HG02763 (cell line): ENCODE measurements around the gene FBXO17.
"Not testable (repeated sequence)": the region's sequence is repeated elsewhere in the genome, so short reads cannot be mapped to it uniquely, and the experiment has no call there.

ENCODE experiments used
- ATAC-seq: cut with Tn5 transposase; IDR thresholded peaks from one replicate; pipeline ENCODE4 v1.9.1; 2021; ENCODE audit warnings: mild to moderate bottlenecking, moderate library complexity; ENCODE audit not compliant: unreplicated experiment

The FBXO17 gene

DNA sequence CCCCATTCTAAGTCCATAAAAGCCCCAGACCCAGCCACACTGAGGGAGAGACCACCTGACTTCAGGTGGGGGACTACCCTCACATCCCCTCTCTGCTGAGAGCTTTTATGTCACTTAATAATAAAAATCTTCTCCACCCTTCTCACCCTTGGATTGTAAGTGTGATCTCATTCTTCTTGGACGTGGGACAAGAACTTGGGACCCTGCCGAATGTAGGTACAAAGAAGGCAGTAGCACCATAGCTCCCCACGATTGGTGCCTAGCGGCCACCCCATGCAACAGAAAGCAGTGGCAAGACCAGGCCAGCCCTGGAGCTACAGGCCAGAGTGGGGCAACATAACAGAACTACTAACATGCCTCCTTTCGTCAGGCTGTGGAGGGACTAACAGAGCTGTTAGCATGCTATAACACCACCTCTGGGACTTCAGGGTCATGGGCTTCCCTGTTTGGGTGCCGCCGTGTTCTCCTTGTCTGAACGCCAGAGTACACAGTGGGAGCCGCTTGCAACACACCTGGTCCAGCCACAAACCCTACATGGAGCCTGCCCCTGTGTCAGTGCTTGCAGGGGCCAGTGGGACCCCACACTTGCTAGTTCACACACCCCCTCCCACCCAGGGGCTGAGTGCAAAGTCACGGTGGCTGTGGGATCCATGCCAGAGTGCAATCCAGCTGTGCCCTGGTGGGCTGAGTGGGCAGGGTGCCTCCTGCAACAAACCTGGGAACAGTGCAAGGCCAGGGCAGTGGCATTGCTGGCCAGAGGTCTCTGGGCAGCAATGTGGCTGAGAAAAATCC lies 5.2 kb upstream of the FBXO17 start:
- no peak for ATAC-seq

DNA sequence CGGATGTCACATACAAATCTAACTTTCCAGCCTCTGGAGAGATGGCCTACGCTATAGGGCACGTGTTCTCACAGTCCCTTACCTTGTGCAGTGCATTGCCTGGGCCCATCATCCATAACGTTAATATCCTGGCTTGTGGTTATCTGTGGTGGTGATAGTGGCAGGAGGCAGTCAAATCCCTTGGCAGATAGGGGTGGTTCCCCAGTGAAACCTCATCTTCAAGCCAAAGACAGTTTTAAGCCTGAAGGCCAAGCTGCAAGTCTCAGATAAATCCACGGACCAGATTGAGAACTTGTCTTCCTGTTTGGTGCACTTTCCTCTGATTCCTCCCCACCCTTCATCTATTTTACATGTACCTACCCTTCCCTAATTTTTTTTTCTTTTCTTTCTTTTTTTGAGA lies 4.3 kb upstream of the FBXO17 start:
- no peak for ATAC-seq

DNA sequence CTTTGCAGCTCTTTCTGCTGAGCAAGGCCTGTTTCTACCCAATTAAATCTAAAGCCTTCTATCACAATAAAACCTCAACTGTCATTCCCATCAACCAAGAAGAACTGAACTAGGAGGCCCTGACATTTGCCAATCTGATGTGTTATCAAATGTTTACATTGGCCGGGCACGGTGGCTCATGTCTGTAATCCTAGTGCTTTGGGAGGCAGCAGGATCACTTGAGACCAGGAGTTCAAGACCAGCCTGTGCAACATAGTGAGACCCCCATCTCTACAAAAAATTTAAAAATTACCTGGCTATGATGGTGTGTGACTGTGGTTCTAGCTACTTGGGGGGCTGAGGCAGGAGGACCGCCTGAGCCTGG lies 2.8 kb upstream of the FBXO17 start:
- ATAC-seq = no peak

DNA sequence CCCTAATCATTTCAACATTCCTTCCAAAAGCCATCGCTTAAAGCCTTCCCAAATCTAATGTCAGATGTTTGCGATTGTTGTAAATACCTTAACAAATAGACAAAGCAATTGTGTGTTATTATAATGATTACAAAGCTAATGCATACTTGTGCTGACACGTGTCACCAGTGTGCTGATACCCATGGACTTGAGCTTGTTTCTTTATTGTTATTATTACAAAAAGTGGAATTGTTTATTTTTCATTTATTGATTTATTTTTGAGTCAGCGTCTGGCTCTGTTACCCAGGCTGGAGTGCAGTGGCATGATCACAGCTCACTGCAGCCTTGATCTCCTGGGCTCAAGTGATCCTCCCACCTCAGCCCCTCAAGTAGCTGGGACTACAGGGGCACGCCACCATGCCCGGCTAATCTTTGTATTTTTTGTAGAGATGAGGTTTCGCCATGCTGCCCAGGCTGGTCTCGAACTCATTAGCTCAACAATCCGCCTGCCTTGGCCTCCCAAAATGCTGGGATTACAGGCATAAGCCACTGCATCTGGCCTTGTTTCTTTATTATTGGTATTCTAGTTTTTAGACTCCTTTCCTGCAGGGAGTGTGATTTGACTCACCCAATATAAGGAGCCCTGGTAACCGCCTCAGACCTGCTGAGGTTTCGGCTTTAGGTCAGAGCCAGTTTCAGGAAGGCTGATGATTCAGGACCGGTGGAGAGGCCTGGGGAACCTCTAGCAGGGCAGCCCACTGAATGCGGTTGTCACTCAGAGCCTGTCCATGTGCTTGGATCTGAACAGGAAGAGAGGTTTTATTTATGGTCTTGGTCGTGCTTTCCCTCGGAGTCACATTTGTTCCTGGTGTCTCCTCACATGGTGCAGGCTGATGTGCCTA lies 2.1 kb upstream of the FBXO17 start:
- no peak for ATAC-seq

DNA sequence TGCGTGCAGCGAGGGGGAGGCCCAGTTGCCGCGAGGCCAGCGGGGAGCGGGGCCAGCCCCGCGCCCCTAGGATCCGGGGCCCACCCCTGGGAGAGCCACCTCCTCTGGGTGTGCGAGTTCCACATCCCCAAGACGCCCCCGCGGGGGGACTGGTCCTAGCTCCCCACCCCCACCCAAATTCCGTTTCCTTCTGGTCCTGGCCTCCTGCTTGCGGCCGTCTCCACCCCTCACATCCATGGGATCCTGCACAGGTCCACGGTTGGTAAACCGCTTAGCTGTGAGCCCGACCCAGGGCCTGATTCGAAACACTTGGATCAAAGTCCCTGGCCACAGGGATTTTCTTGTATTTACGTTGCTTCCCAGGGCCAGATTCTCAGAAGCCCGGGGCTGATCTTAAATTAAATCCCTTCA lies 324 bp upstream of the FBXO17 start:
- no peak for ATAC-seq

DNA sequence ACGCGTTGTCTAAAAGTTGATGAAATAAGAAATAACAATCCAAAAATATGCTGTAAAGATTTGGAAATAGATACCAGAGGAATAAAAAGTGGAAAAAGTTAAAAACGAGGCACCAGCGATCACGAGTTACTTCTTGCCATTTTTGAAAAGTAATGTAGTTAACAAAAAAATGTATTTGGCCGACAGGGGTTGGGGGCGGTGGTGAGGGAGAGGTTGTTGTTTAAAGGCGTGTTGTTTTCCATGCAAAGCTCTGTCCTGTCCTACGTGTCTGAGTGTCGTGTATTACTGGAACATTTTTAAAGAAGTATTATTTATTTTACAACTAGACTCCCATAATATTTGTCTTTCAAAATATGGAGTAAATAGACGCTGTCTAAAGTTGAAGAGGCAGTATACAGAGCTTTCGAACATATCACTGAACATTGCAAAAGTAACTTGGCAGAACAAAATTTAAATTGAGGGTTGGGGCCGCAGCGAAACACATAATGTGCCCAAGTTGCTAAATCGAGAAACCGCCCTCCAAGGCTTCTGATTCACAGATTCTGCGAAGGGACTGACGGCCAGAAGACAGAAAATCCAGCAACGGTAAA lies 823 bp downstream of the FBXO17 start:
- no peak for ATAC-seq

DNA sequence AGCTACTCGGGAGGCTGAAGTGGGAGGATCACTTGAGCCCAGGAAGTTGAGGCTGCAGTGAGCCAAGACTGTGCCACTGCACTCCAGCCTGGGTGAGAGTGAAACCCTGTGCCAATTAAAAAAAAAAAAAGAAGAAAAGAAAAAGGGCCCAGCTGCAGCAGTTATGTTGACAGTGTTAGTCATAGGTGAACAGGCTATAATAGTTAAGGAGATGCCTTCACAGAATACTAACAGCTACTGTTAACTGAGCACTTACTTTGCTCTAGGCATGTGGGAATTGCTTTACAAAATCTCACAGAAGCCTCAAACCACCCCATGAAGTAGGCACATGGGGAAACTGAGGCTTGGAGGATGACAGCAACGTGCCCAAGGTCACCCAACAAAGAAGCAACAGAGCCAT lies 3.9 kb downstream of the FBXO17 start:
- no peak for ATAC-seq

DNA sequence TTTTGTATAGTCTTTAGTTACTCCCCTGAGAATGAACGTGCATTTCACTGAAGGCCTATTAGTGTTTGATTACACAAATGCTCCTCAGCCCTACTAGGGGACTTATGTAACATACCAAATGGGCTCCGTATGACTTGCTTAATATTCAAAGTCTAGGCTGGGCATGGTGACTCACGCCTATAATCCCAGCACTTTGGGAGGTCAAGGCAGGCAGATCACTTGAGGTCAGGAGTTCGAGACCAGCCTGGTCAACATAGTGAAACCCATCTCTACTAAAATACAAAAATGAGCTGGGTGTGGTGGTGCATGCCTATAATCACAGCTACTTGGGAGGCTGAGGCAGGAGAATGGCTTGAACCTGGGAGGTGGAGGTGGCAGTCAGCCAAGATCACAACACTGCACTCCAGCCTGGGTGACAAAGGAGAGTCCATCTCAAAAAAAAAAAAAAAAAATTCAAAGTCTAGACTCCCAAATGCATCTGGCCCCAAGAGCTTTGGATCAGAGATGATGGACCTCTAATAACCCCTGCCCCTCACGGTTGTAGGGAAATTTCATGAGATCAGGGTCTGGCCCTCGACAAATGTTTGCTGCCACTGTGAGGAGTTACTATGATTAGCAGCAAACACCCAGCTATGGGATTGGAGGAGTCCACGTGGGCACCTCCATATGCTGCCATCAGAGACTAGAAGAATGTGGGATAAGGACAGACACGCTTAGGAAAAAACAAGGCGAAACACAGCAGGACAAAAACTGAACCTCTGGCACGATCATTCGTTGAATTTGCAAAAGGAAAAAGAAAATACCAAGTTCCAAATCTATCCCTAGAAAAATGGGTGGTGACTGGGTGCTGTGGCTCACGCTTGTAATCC lies 4.6 kb downstream of the FBXO17 start:
- ATAC-seq = no peak

DNA sequence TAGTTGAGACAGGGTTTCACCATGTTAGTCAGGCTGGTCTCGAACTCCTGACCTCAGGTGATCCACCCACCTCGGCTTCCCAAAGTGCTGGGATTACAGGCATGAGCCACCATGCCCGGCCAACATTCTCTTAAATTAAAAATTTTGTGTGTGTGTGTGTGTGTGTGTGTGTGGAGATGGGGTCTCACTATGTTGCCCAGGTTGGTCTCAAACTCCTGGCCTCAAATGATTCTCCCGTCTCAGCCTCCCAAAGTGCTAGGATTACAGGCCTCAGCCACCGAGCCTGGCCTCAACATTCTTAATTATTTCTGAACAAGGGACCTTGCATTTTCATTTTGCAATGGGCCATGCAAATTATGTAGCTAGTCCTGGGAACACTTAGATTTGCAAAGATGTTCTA lies 9.4 kb downstream of the FBXO17 start:
- not testable (repeated sequence) for ATAC-seq

DNA sequence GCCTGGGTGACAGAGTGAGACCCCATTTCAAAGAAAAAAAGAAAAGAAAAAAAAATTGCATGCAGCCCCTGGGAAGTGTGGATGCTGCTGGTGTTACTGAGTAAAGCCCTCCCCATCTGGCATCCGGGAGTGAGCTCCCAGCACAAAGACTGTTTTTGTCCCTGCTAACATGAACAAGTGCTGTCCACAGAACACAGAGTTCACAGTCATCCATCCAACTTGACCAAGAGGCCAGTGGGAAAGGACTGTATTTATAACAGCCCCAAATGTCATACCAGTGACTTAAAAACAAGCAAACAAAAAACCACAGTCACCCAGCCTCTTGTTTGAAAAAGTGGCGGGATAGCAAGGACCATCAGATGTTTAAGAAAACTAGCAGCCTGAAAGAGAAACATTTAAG lies 10.8 kb downstream of the FBXO17 start:
- no peak for ATAC-seq

DNA sequence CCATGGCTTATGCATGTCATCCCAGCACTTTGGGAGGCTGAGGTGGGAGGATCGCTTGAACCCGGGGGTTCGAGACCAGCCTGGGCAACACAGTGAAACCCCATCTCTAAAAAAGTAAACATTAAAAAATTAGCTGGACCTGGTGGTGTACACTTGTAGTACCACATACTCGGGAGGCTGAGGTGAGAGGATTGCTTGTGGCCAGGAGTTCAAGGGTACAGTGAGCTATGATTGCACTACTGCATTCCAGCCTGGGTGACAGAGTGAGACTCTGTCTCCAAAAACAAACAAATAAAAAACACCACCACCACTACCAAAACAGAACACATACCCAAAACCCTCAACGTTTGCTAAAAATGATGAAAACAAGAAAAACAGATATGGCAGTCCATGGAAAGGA lies 15.9 kb downstream of the FBXO17 start:
- no peak for ATAC-seq

DNA sequence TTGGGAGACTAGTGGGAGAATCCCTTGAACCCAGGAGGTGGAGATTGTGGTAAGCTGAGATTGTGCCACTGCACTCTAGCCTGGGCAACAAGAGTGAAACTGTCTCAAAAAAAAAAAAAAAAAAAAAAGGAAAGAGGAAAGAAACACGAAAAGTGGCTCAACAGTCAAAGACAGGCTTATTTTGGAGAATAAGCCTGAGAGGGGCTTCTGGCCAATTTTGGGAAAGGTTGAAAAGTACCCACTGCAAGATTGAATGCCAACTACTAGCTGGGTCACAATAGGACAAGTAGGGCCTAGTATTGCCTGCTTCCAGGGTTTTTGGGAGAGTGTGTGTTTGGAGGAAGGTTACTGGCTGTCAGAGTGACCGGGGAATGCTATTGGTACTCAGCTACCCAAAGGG lies 17.2 kb downstream of the FBXO17 start:
- no peak for ATAC-seq

DNA sequence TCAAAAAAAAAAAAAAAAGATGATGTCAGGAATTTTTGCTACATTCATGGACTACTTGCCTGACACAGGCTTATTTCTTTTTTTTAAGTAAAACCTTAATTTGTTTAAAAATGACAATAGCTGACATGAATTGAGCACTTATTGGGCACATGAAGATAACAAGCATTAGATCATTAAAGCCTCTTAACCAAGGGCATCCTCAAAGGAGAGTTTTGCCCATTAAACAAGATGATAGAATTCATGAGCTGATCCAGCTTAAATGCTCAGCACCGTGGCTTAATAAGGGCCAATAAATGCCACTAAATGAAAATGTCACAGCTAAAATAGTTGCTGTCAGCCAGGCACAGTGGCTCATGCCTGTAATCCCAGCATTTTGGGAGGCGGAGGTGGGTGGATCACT lies 19.3 kb downstream of the FBXO17 start:
- ATAC-seq = no peak

DNA sequence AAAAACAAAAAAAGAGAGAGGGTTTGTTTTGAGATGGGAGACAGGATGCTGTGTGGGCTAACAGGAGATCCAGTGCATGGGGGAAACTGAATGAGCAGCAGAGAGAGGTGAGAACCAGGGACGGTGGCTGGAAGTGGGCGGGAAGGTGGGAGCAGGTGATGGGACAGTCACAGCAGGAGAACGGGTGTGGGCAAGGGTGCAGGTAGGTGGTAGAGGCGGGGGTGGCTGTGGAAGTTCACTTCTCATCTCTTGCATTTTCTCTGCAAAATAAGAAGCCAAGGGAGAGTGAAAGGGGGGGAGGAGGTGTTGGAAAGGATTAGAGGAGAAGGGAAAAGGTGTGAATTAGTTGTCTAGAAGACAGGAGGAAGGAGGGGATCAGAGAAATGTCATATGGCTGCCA lies 21.9 kb downstream of the FBXO17 start:
- no peak for ATAC-seq

DNA sequence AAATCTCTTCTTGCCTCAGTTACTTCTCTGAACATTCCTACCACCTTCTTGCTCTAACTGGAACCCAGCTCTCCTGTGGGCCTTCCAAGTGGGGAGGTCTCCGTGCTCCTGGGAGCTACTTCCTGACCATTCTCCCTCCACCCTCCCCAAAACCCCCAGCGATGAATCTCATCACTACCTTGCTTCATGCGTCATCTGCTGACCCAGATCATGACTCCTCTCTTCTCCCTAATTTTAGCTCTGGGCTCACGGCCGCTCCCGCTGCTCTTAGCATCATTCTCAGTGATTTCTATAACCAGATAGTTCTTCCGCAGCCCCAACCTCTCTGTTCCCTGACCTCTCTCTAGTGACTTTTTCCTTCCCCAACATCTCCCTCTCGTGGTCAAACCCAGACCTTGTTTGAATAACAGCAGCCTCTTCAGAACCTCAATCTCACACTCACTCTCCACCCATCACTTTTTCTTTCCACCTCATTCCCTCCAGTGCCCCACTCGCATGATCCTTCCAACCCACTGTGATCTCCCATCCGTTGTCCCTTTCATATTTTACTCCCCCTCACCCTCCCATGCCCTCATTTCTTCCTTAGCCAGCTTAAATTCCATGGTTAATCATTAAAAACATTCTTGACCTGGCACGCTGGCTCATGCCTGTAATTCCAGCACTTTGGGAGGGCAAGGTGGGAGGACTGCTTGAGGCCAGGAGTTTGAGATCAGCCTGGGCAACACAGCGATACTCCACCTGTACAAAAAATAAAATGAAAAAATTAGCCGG lies 23.0 kb downstream of the FBXO17 start:
- ATAC-seq = no peak

DNA sequence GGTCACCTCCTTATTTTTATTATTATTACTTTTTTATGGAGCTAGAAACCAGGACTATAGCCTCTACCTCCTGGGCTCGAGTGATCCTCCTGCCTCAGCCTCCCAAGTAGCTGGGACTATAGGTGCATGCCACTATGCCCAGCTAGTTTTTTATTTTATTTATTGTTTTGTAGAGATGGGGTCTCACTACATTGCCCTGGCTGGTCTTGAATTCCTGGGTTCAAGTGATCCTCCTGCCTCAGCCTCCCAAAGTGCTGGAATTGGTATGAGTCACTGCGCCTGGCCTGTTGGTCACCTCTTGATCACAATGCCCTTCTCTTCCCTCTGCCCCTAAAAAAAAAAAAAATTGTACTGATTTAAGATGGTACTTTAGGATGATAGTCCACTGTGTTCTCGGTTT lies 24.4 kb downstream of the FBXO17 start:
- ATAC-seq = no peak

DNA sequence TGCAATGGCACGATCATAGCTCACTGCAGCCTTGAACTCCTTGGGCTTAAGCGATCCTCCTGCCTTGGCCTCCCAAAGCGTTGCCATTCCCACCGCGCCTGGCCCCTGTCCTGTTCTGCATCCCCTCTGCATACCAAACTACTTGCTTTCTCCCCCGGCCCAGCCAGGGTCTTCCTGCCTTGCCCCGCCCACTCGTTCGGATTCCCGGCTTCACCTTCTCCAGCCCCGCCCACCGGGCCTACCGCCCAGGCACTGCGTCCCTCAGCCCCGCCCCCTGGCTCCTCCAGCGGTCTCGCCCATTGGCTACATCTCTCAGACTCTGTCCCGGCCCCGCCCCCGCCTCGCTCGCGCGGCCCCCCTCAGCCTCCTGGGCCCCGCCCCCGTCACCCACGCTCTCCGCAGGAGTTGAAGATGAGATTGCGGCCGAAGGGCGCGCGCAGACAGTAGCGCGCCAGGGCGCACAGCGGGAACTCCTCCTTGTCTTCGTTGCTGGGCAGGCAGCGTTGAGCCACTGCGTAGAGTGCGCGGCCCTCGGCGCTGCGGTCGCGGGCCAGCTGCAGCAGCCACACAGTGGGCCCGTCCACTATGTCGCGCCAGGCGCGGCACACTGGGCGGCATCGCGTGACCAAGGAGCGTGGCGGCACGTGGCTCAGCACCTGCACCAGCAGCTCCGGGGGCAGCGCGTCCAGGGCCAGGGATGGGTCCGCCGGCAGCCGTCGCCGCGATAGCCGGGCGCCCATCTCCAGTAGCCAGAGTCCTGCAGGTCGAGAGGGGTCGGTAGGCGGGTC lies 25.8 kb downstream of the FBXO17 start:
- no peak for ATAC-seq

DNA sequence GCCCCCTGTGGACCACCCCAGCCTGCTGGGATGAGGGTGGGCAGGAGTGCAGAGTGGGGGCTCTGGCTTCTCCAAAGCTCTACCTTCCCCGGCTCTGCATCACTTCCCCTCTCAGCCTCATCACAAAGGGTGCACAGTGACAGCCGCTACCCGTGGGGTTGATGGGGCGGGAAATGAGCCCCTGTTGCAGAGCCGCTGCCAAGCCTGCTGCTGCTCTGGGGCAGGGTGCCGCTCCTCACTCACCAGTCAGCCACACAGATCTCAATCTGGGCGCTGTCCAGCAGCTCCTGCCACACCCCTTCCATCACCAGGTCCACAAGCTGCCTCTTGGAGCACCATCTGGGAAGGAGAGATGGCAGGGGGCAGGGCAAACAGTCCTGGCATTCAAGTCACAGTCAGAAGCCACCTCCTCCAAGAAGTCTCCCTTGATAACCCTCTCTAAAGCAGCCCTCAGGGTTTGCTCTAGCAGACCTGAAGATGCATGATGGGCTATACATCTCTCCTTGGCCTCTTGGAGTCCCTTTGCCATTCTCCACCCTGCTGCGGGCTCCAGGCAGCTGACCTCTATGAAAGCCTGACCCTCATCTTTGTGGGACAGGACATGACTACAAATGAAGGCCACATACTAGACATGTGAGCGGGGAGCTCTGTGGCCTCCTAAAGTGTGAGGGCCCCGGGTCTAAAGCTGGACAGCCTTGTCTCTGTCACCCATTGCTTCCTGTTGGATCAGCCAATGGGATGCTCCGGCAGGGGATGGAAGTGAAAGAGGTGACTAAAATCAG lies 29.1 kb downstream of the FBXO17 start:
- ATAC-seq = no peak
